ENCODE measurements around the gene UTP25. TPM values are rescaled to one million over a fixed set of nuclear protein-coding genes. Genes with fewer than 3 reads are reported as not detected.
A peak's percentile ranks its signal among the peaks of the same experiment; 100 is the strongest.

The UTP25 gene, protein sequence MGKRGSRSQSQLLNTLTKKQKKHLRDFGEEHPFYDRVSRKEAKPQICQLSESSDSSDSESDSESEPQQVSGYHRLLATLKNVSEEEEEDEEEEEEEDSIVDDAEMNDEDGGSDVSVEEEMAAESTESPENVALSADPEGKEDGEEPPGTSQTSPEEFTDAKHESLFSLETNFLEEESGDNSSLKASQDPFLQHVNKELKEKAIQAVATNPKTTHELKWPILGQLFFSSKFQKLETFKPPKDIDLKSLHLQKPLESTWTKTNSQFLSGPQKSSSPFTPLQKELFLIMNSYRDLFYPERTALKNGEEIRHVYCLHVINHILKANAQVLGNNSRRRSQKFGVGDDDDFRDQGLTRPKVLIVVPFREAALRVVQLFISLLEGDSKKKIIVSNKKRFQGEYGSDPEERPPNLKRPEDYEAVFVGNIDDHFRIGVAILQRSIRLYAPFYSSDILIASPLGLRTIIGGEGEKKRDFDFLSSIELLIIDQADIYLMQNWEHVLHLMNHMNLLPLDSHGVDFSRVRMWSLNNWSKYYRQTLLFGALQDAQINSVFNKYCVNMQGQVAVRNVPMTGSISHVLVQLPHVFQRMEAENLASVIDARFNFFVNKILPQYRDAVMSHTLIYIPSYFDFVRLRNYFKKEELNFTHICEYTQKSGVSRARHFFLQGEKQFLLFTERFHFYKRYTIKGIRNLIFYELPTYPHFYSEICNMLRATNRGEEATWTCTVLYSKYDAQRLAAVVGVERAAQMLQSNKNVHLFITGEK
- polyA plus RNA-seq = 6.1 and 6.2 TPM in 2 replicates
- polyA minus RNA-seq = 10.5 and 12.7 TPM in 2 replicates

DNA sequence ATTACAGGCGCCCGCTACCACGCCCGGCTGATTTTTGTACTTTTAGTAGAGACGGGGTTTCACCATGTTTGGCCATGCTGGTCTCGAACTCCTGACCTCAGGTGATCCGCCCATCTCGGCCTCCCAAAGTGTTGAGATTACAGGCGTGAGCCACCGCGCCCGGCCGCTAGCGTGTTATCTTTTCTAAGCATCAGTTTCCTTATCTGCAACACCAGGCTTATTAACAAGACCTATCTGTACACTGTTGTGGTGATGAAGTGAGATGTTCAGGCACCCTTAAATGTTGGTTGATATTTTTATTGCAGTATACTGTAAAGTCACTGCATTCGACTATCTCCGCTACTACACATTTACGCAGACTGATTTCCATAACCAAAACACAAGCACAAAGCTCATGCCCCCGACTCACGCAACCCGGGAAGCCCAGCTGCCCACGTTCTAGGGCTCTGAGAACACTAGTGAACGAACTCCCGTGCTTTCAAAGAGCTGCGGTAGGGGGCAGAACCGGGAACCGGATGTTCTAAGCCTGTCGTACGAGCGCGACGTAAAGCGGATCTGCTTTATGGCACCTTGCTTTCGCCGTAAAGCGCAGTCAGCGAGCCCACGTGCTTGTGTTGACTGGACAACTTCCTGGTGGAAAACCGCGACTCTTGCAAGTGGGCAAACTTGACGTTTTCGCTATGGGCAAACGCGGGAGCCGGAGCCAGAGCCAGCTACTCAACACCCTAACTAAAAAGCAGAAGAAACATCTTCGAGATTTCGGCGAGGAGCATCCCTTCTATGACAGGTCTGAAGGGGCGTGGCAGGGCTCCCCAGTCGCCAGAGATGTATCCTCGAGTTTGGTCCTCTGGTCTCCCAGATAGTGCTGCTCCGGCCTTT lies at the start of gene UTP25:
Gene UTP25 (plus strand): TSS at position 589 of the 879 bp plus-strand sequence. CDS start 92 bp downstream, at position 681.
- H3K27ac ChIP-seq (ENCODE audit: low read length) = peak within 1 kb of the TSS; percentile 66
- no peaks in the 10 kb centered on the region for H4K20me1 ChIP-seq (ENCODE audit: insufficient read depth)
- no peaks in the 10 kb centered on the region for H3K36me3 ChIP-seq (ENCODE audit: insufficient read depth, low read length)
- H3K4me3 ChIP-seq (ENCODE audit: low read length) = peak within 1 kb of the TSS; percentile 91
- no peaks in the 10 kb centered on the region for H3K27me3 ChIP-seq (ENCODE audit: insufficient read depth, low read depth, low read length)
- H3K9me3 ChIP-seq (ENCODE audit: low read length) = no peaks in the 10 kb centered on the region
- peak within 1 kb of the TSS; percentile 59 for H3K9ac ChIP-seq (ENCODE audit: low read length)
- H3K79me2 ChIP-seq (replicated peaks; ENCODE audit: insufficient read depth, low read length) = no peaks in the 10 kb centered on the region
- H3F3A ChIP-seq (ENCODE audit: insufficient read depth, low read length, poor library complexity, severe bottlenecking) = no peaks in the 10 kb centered on the region
- H2AFZ ChIP-seq (ENCODE audit: low read depth, low read length) = peak within 1 kb of the TSS; percentile 92
- peak within 1 kb of the TSS; percentile 46 for H3K4me2 ChIP-seq (ENCODE audit: low read length)
- H3K9me2 ChIP-seq (ENCODE audit: insufficient read depth, low read length) = no peaks in the 10 kb centered on the region
- TF ChIP-seq TAF1 (IDR thresholded peaks at IDR 0.05; ENCODE audit: low read depth) (peak; percentile 78), MXI1 (conservative IDR thresholded peaks at IDR 0.05; ENCODE audit: poor library complexity, severe bottlenecking) (peak; percentile 99), RAD21 (conservative IDR thresholded peaks at IDR 0.05) (peak; percentile 56), EP300 (conservative IDR thresholded peaks at IDR 0.05; ENCODE audit: poor library complexity, severe bottlenecking) (no peak), SMC3 (conservative IDR thresholded peaks at IDR 0.05; ENCODE audit: poor library complexity) (peak; percentile 76), POLR2AphosphoS5 (IDR thresholded peaks at IDR 0.05) (peak; percentile 57), EZH2 (IDR thresholded peaks at IDR 0.05; ENCODE audit: borderline replicate concordance, insufficient read depth, low read length, poor library complexity, severe bottlenecking) (no peak)
- TF ChIP-seq, protein P1, sequence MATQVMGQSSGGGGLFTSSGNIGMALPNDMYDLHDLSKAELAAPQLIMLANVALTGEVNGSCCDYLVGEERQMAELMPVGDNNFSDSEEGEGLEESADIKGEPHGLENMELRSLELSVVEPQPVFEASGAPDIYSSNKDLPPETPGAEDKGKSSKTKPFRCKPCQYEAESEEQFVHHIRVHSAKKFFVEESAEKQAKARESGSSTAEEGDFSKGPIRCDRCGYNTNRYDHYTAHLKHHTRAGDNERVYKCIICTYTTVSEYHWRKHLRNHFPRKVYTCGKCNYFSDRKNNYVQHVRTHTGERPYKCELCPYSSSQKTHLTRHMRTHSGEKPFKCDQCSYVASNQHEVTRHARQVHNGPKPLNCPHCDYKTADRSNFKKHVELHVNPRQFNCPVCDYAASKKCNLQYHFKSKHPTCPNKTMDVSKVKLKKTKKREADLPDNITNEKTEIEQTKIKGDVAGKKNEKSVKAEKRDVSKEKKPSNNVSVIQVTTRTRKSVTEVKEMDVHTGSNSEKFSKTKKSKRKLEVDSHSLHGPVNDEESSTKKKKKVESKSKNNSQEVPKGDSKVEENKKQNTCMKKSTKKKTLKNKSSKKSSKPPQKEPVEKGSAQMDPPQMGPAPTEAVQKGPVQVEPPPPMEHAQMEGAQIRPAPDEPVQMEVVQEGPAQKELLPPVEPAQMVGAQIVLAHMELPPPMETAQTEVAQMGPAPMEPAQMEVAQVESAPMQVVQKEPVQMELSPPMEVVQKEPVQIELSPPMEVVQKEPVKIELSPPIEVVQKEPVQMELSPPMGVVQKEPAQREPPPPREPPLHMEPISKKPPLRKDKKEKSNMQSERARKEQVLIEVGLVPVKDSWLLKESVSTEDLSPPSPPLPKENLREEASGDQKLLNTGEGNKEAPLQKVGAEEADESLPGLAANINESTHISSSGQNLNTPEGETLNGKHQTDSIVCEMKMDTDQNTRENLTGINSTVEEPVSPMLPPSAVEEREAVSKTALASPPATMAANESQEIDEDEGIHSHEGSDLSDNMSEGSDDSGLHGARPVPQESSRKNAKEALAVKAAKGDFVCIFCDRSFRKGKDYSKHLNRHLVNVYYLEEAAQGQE (IDR thresholded peaks at IDR 0.05; ENCODE audit: borderline replicate concordance) = peak; percentile 86
- TF ChIP-seq, protein P2, sequence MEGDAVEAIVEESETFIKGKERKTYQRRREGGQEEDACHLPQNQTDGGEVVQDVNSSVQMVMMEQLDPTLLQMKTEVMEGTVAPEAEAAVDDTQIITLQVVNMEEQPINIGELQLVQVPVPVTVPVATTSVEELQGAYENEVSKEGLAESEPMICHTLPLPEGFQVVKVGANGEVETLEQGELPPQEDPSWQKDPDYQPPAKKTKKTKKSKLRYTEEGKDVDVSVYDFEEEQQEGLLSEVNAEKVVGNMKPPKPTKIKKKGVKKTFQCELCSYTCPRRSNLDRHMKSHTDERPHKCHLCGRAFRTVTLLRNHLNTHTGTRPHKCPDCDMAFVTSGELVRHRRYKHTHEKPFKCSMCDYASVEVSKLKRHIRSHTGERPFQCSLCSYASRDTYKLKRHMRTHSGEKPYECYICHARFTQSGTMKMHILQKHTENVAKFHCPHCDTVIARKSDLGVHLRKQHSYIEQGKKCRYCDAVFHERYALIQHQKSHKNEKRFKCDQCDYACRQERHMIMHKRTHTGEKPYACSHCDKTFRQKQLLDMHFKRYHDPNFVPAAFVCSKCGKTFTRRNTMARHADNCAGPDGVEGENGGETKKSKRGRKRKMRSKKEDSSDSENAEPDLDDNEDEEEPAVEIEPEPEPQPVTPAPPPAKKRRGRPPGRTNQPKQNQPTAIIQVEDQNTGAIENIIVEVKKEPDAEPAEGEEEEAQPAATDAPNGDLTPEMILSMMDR (IDR thresholded peaks at IDR 0.05; ENCODE audit: poor library complexity, severe bottlenecking) = peak; percentile 93
